Tibial nerve (tissue), 4 donors: Measurements from ENCODE around the gene ZC3H8.

Source experiments
- CTCF ChIP-seq, 5 experiments: fragments of 200-600 bp in 3 of 5; fragments of 450-650 bp in 2 of 5; sonication (generic) in 3 of 5; IDR thresholded peaks; one replicate each; pipeline ENCODE4 v1.5.1; 2016 to 2019; ENCODE audit warnings: antibody characterized with exemption in 5 of 5, mild to moderate bottlenecking in 3 of 5, moderate library complexity in 2 of 5
- EP300 ChIP-seq, 2 donors: sonication (generic); formaldehyde crosslinking; IDR thresholded peaks; one replicate each; pipeline ENCODE4 v1.6.1; 2017; ENCODE audit warnings: antibody characterized with exemption in 2 of 2, mild to moderate bottlenecking in 1 of 2
- POLR2A ChIP-seq, 2 donors: fragments of 450-650 bp; IDR thresholded peaks; one replicate each; pipeline ENCODE4 v1.6.1; 2017; ENCODE audit warnings: antibody characterized with exemption in 2 of 2, mild to moderate bottlenecking in 2 of 2, moderate library complexity in 2 of 2

GRCh38 chr2:112162956-112163355 lies 91.9 kb downstream of the ZC3H8 start:
- TF ChIP-seq CTCF (IDR thresholded peaks at IDR 0.05) (no peak), POLR2A (IDR thresholded peaks at IDR 0.05) (no peak), EP300 (IDR thresholded peaks at IDR 0.05) (no peak)
